ENCODE data around the gene FKBP7. TPM values are rescaled to one million over a fixed set of nuclear protein-coding genes. Genes with fewer than 3 reads are reported as not detected.
"Not testable (repeated sequence)": the region's sequence is repeated elsewhere in the genome, so short reads cannot be mapped to it uniquely, and the experiment has no call there.

FKBP7 gene, protein sequence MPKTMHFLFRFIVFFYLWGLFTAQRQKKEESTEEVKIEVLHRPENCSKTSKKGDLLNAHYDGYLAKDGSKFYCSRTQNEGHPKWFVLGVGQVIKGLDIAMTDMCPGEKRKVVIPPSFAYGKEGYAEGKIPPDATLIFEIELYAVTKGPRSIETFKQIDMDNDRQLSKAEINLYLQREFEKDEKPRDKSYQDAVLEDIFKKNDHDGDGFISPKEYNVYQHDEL
- 9.3 TPM for total RNA-seq
- long read RNA-seq, transcript FKBP7-204 (4 exons, 2,834 nt) = major isoform, 5 of 6 reads
- long read RNA-seq, partial matches to known transcripts = 0 of 6 reads
- long read RNA-seq, other reads (novel, unspliced or antisense) = 0 of 6 reads

DNA sequence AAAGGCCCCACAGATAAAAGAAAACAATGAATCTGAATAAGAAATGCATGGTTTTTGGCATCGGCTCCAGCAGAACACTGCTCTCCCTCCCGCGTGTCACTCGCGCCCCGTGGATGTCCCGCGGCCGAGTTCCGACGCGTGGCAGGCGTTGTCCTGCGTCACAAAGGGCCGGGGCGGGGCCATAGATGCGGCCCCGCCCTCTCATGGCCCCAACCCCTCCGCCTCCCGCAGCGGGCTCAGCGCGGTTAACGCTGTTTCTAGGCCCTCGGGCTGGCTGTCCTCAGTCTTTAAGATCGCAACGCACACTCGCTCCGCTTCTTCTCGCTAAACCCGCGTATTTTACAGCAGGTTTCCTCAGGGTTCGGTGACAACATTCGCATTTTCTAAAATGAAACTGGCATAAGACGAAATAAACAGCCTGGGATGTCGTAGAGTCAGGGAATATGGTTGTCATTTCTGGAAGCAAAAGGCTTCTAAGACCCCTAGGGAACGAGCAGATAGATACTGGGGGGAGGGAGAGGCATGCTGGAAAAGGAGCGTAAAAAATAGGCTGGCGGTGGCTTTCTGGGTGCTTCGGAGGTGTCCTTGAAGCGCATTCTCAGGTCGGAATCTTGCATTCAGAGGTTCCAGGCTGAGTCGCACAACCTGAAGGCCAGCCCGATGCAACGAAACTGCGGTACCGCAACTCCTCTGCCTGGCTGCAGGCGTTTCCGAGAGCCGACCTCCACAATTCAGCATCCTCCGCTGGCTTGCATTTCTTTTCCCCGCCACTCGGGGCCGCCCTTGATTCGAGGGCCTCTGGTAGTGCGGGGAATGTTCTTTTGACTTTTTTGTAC lies at the start of gene FKBP7:
Gene FKBP7, minus strand, starts transcription at position 162 of the 836 bp plus-strand sequence. Its CDS starts 101 bp downstream, at position 61.
- DNase-seq (ENCODE audit: missing footprints) = peak; percentile 96
- ATAC-seq = peak; percentile 86
- intact Hi-C loops (cut with DNase I) = loop anchor here (1.0 kb wide), 2 partner anchors 27 to 64 kb away; partner anchors contain the start of genes PJVK and PRKRA

- DNase-seq (ENCODE audit: missing footprints) = no peak
- ATAC-seq = no peak
- intact Hi-C loops (cut with DNase I) = no loop called here
Observed at GRCh38 chr2:178527592-178527991, 49.2 kb upstream of the FKBP7 start.

DNA sequence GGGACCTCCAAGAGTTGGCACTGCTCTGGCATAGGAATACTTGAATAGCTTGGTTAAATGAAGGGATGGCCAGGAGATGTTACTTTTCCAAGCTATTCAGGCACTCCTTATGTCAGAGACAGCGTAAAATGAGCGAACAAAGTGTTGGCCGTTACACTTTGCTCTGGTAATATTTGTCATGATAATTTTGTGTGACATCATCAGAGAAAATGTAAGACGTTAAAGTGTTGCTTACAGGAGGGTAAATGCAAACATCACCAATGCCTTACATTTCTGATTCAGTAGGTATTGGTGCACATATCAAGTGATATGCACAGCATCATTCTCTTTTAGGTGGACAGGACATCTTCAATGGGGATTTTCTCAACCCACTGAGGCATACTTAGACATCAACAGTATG lies 47.9 kb upstream of the FKBP7 start:
- intact Hi-C loops (cut with DNase I) = no loop called here
- DNase-seq (ENCODE audit: missing footprints) (no peak), ATAC-seq (no peak)

GRCh38 chr2:178525460-178525859 lies 47.1 kb upstream of the FKBP7 start:
- ATAC-seq; DNase-seq (ENCODE audit: missing footprints); intact Hi-C loops (cut with DNase I): not testable (repeated sequence)

DNA sequence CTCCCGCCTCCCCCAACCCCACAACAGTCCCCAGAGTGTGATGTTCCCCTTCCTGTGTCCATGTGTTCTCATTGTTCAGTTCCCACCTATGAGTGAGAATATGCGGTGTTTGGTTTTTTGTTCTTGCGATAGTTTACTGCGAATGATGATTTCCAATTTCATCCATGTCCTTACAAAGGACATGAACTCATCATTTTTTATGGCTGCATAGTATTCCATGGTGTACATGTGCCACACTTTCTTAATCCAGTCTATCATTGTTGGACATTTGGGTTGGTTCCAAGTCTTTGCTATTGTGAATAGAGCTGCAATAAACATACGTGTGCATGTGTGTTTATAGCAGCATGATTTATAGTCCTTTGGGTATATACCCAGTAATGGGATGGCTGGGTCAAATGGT lies 46.6 kb upstream of the FKBP7 start:
- intact Hi-C loops (cut with DNase I); DNase-seq (ENCODE audit: missing footprints); ATAC-seq: not testable (repeated sequence)

DNA sequence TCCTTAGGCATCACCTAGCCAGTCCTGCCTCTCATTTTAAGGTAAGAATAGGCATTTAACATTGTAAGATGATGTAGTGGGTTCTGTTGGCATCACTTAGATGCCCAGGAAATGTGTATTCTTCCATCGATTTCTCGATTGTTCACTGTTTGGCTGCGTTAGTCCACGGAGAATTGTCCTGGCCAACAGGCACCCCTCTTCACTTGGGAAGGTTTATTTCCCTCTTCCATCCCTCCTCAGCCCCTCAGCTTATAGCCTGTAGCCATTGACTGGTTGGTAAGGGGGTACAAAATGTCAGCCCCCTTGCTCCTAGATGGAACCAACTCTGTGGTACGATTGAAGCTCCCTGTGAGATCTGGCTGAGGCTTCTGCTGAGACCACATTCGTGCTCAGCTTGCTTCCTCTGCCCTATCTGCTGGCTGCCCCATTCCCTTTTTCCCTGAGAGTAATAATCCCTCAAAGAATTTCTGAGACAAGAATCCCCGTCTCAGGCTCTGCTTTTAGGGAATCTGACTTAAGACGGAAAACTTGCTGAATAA lies 45.3 kb upstream of the FKBP7 start:
- ATAC-seq = peak; percentile 24
- no peak for DNase-seq (ENCODE audit: missing footprints)
- intact Hi-C loops (cut with DNase I) = loop anchor here (2.0 kb wide), 1 partner anchor 43 kb away; the partner anchor contains the start of gene PLEKHA3

DNA sequence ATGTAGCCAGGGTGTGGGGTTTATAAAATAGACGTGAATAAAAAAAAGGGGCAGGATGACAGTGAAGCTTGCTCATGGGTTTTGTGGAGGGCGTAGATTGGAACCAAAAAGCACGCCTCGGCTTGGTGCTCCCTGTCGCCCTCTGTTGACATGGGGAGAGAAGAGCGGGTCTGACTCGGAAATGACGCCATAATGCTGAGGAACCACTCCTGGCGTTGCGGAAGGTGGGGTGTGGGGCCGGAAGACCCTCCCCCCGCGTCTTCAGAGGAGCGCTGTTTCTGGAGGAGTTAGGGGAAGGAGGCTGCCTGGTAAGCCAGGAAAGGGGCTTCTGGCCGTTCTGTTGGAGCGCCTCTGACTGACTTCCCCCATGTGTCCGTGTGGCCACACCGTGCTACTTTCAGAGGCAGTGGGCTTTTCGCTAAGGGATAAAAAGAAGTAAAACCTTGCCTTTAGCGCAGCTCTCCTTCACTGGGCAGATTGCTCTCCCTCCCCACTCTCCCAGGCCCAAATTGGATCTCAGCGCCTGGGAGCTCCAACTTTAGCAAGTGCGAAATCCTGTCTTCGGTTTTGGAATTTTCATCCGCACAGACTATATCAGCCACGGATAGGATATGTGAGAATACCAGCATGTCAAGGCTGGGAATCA lies 44.7 kb upstream of the FKBP7 start:
- intact Hi-C loops (cut with DNase I) = loop anchor here (2.0 kb wide), 1 partner anchor 42 kb away; the partner anchor contains the start of gene PLEKHA3
- peak; percentile 93 for DNase-seq (ENCODE audit: missing footprints)
- ATAC-seq = peak; percentile 83

DNA sequence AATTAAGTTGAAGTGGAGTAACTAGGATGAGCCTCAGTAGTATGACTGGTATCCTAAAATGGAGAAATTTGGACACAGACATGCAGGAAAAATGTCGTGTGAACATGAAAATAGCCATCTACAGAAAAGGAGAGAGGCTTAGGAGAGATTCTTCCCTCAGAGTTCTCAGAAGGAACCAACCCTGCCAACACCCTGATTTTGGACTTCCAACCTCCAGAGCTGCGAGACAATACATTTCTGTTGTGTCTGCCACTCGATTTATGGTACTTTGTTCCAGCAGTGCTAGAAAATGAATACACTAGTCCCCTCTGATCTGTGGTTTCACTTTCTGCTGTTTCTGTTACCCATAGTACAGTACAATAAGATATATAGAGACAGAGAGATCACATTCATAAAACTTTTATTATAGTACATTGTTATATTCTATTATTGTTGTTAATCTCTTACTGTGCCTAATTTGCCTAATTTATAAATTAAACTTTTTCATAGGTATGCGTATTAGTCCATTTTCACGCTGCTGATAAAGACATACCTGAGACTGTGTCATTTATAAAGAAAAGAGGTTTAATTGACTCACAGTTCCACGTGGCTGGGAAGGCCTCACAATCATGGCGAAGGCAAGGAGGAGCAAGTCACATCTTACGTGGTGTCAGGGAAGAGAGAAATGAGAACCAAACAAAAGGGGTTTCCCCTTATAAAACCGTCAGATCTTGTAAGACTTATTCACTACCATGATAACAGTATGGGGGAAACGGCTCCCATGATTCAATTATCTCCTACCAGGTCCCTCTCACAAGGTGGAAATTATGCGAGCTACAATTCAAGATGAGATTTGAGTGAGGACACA lies 43.1 kb upstream of the FKBP7 start:
- intact Hi-C loops (cut with DNase I) = loop anchor here (2.0 kb wide), 1 partner anchor 41 kb away; the partner anchor contains the start of gene PLEKHA3
- ATAC-seq (no peak), DNase-seq (ENCODE audit: missing footprints) (no peak)

DNA sequence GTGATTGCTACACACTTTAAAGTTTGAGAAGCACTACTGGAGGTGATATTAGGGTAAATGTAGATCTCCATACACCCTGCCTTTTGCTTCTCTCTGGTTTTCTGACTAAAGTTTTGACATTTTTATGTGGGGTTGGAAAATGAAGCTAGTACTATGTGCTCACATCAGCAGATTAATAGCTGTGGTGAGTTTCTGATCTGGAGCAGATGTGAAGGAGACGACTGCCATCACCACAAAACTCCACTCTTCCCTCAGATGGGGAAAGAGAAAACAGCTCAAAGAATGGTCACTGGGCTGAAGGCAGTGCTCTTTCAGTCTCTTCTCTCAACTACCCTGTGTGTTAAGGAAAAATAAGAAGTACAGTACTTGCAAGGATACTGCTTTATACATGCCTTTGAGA lies 39.1 kb upstream of the FKBP7 start:
- intact Hi-C loops (cut with DNase I) = no loop called here
- ATAC-seq (no peak), DNase-seq (ENCODE audit: missing footprints) (no peak)

GRCh38 chr2:178514664-178515063 lies 36.3 kb upstream of the FKBP7 start:
- intact Hi-C loops (cut with DNase I) = no loop called here
- DNase-seq (ENCODE audit: missing footprints) = no peak
- ATAC-seq = no peak

DNA sequence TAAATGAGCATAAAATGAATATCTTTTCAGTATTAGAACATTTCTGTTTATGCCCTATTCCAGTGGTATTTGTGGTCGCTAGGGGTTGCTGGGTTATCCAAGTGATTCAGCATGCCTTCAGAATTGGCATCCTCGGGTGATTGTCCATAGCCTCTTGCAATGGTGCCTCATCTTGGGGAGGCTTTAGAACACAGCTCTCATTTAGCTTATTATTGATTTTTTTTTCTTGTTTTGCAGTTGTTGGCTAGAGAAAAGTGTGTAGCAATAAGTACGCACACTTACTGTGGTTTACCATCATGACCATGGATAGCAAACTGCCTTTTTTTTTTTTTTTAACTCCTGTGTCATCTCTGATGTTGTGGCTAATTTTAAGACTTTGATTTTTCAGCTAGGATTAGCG lies 35.5 kb upstream of the FKBP7 start:
- DNase-seq (ENCODE audit: missing footprints) = no peak
- ATAC-seq = no peak
- intact Hi-C loops (cut with DNase I) = no loop called here

GRCh38 chr2:178512484-178512883 lies 34.1 kb upstream of the FKBP7 start:
- intact Hi-C loops (cut with DNase I) = no loop called here
- ATAC-seq = no peak

GRCh38 chr2:178510384-178510783 lies 32.0 kb upstream of the FKBP7 start:
- no peak for DNase-seq (ENCODE audit: missing footprints)
- intact Hi-C loops (cut with DNase I) = no loop called here
- ATAC-seq = no peak

More at GRCh38 chr2:178512484-178512883, 34.1 kb upstream of the FKBP7 start:
- DNase-seq (ENCODE audit: missing footprints) = no peak

- no peak for ATAC-seq
- peak; percentile 67 for DNase-seq (ENCODE audit: missing footprints)
- intact Hi-C loops (cut with DNase I) = no loop called here
Observed at GRCh38 chr2:178508646-178509045, 30.2 kb upstream of the FKBP7 start.

DNA sequence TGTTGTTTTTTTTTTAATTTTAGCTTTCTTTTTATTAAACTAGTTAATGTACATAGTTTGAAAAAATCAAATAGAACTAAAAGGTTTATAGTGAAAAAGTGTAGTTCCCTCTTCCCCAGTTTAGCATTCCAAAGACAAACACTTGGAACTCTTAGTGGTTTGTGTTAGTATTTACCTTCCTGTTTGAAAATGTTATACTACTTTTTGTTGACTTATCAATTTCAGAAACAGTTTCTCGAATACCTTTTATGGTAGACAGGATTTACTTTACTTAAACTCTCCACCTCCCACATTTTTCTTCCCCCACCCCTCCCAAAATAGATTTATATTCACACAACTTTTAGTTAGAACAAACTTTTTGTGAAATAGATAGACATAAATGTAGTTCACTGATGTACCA lies 28.5 kb upstream of the FKBP7 start:
- intact Hi-C loops (cut with DNase I) = no loop called here
- no peak for DNase-seq (ENCODE audit: missing footprints)

GRCh38 chr2:178506524-178506923 lies 28.1 kb upstream of the FKBP7 start:
- intact Hi-C loops (cut with DNase I) = no loop called here
- ATAC-seq = no peak
- DNase-seq (ENCODE audit: missing footprints) = no peak

More for the DNA sequence above, 28.5 kb upstream of the FKBP7 start:
- ATAC-seq = no peak

- intact Hi-C loops (cut with DNase I) = no loop called here
- DNase-seq (ENCODE audit: missing footprints) = no peak
- ATAC-seq = no peak
Observed at GRCh38 chr2:178506101-178506500, 27.7 kb upstream of the FKBP7 start.

DNA sequence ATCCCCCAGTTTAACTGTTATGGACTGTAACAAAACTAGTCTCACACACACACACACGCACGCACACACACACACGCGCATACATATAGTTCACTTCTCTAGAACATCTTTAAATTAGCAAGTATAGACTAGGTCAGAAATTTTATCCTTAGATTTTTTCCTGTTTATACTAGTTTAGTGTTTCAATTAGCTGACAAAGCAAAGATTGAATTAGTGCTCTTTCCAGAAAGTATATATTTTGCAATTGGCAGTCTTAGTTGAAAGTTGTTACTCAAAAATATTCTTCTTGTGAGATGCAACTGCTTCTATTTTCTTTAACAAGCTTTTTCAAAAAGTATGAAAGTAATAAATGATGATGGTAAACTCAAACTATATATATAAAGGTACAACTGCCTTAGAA lies 24.4 kb upstream of the FKBP7 start:
- no peak for ATAC-seq
- intact Hi-C loops (cut with DNase I) = no loop called here
- no peak for DNase-seq (ENCODE audit: missing footprints)
